ENCODE results near the gene ARHGAP15. TPM values are rescaled to one million over a fixed set of nuclear protein-coding genes. Genes with fewer than 3 reads are reported as not detected.

ARHGAP15 gene
- total and polyA plus RNA-seq, 2 experiments from 2014 or later: not detected

GRCh38 chr2:143674051-143674450, 544.8 kb downstream of the ARHGAP15 start:
- Histone ChIP-seq H3K9me3 (ENCODE audit: low read depth) (no peaks in the 10 kb centered on the region), H3K9me2 (ENCODE audit: insufficient read depth) (no peaks in the 10 kb centered on the region), H3K4me1 (ENCODE audit: insufficient read depth) (no peaks in the 10 kb centered on the region), H3K27ac (no peak overlapping the region), H3F3A (ENCODE audit: insufficient read depth) (no peaks in the 10 kb centered on the region), H2AFZ (no peak overlapping the region), H3K36me3 (ENCODE audit: low read depth) (no peaks in the 10 kb centered on the region), H3K79me2 (ENCODE audit: insufficient read depth) (no peaks in the 10 kb centered on the region), H4K20me1 (ENCODE audit: insufficient read depth) (no peaks in the 10 kb centered on the region), H3K4me3 (no peak overlapping the region), H3K9ac (no peak overlapping the region), H3K27me3 (replicated peaks; ENCODE audit: insufficient read depth) (no peaks in the 10 kb centered on the region), H3K4me2 (ENCODE audit: unreplicated experiment) (no peak overlapping the region)
- no peak for DNase-seq
- TF ChIP-seq EZH2phosphoT487 (IDR thresholded peaks at IDR 0.05; ENCODE audit: insufficient read depth, low read depth) (no peak), EZH2 (IDR thresholded peaks at IDR 0.05; ENCODE audit: insufficient read depth, poor library complexity, severe bottlenecking) (no peak)
- WGBS, 2 experiments (ENCODE audit: low coverage in 1 of 2, low lambda C conversion rate in 2 of 2, missing lambda C conversion rate in 2 of 2): 92 to 93% methylated on average over 2 of the region's 2 CpGs
- in situ Hi-C loops (cut with MboI): no loop called here

- Histone ChIP-seq H3K36me3 (ENCODE audit: low read depth) (no peaks in the 10 kb centered on the region), H3K9me2 (ENCODE audit: insufficient read depth) (no peaks in the 10 kb centered on the region), H2AFZ (no peak overlapping the region), H3K9me3 (ENCODE audit: low read depth) (no peaks in the 10 kb centered on the region), H3K79me2 (ENCODE audit: insufficient read depth) (no peaks in the 10 kb centered on the region), H3K27me3 (replicated peaks; ENCODE audit: insufficient read depth) (no peaks in the 10 kb centered on the region), H4K20me1 (ENCODE audit: insufficient read depth) (no peaks in the 10 kb centered on the region), H3K27ac (no peak overlapping the region), H3K9ac (no peak overlapping the region), H3F3A (ENCODE audit: insufficient read depth) (no peaks in the 10 kb centered on the region), H3K4me3 (no peak overlapping the region), H3K4me2 (ENCODE audit: unreplicated experiment) (no peak overlapping the region), H3K4me1 (ENCODE audit: insufficient read depth) (no peaks in the 10 kb centered on the region)
- TF ChIP-seq EZH2 (IDR thresholded peaks at IDR 0.05; ENCODE audit: insufficient read depth, poor library complexity, severe bottlenecking) (no peak), EZH2phosphoT487 (IDR thresholded peaks at IDR 0.05; ENCODE audit: insufficient read depth, low read depth) (no peak)
- no peak for DNase-seq
- in situ Hi-C loops (cut with MboI): no loop called here
Observed at GRCh38 chr2:143675021-143675420, 545.8 kb downstream of the ARHGAP15 start.

- no peaks in the 10 kb centered on the region for H3K9me3 ChIP-seq (ENCODE audit: low read depth)
- 77 to 83% methylated on average over 5 of the region's 5 CpGs for WGBS, 2 experiments (ENCODE audit: low coverage in 1 of 2, low lambda C conversion rate in 2 of 2, missing lambda C conversion rate in 2 of 2)
- TF ChIP-seq EZH2 (IDR thresholded peaks at IDR 0.05; ENCODE audit: insufficient read depth, poor library complexity, severe bottlenecking) (no peak), EZH2phosphoT487 (IDR thresholded peaks at IDR 0.05; ENCODE audit: insufficient read depth, low read depth) (no peak)
- DNase-seq: no peak
- H3K4me3 ChIP-seq: no peak overlapping the region
- in situ Hi-C loops (cut with MboI): no loop called here
- H3K9me2 ChIP-seq (ENCODE audit: insufficient read depth): no peaks in the 10 kb centered on the region
- H4K20me1 ChIP-seq (ENCODE audit: insufficient read depth): no peaks in the 10 kb centered on the region
- no peak overlapping the region for H2AFZ ChIP-seq
- H3K4me1 ChIP-seq (ENCODE audit: insufficient read depth): no peaks in the 10 kb centered on the region
- no peaks in the 10 kb centered on the region for H3K36me3 ChIP-seq (ENCODE audit: low read depth)
- no peak overlapping the region for H3K9ac ChIP-seq
- H3K4me2 ChIP-seq (ENCODE audit: unreplicated experiment): no peak overlapping the region
- H3F3A ChIP-seq (ENCODE audit: insufficient read depth): no peaks in the 10 kb centered on the region
- H3K27me3 ChIP-seq (replicated peaks; ENCODE audit: insufficient read depth): no peaks in the 10 kb centered on the region
- no peak overlapping the region for H3K27ac ChIP-seq
- H3K79me2 ChIP-seq (ENCODE audit: insufficient read depth): no peaks in the 10 kb centered on the region
Observed at GRCh38 chr2:143679617-143680016, 550.4 kb downstream of the ARHGAP15 start.

DNA sequence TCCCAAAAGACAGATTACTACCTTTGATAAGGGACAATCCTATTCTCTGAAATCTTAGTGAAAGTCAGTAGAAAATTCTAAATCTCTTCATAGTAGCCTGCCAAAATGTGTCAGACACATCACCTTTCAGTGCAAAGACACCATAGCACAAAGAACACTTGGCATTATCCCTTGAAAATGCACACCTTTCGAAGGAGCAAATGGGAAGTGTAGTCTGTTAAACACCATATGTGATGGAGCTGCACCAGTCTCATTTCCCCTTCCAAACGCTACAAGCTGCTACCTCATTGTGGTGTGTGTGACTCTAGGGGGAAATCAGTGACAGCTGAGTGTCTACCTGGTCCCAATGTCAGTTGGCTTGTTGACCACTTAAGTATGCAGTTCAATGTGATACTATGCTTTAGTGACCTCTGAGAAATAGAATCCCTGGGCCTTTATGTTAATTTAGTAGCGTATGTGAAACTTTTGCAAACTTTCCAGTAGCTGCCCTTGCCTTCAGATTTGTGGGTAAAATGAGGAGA, 551.7 kb downstream of the ARHGAP15 start:
- Histone ChIP-seq H3K9ac (no peak overlapping the region), H3K27ac (no peak overlapping the region), H3K4me1 (ENCODE audit: insufficient read depth) (no peaks in the 10 kb centered on the region), H3K4me2 (ENCODE audit: unreplicated experiment) (no peak overlapping the region), H3K36me3 (ENCODE audit: low read depth) (no peaks in the 10 kb centered on the region), H4K20me1 (ENCODE audit: insufficient read depth) (no peaks in the 10 kb centered on the region), H3K27me3 (replicated peaks; ENCODE audit: insufficient read depth) (no peaks in the 10 kb centered on the region), H2AFZ (no peak overlapping the region), H3K9me2 (ENCODE audit: insufficient read depth) (no peaks in the 10 kb centered on the region), H3F3A (ENCODE audit: insufficient read depth) (no peaks in the 10 kb centered on the region), H3K9me3 (ENCODE audit: low read depth) (no peaks in the 10 kb centered on the region), H3K79me2 (ENCODE audit: insufficient read depth) (no peaks in the 10 kb centered on the region), H3K4me3 (no peak overlapping the region)
- in situ Hi-C loops (cut with MboI): no loop called here
- TF ChIP-seq EZH2phosphoT487 (IDR thresholded peaks at IDR 0.05; ENCODE audit: insufficient read depth, low read depth) (no peak), EZH2 (IDR thresholded peaks at IDR 0.05; ENCODE audit: insufficient read depth, poor library complexity, severe bottlenecking) (no peak)
- 92 to 93% methylated on average over 3 of the region's 3 CpGs for WGBS, 2 experiments (ENCODE audit: low coverage in 1 of 2, low lambda C conversion rate in 2 of 2, missing lambda C conversion rate in 2 of 2)
- DNase-seq: no peak
